GM12801 (cell line): Measurements from ENCODE around the gene CEP63.

Source experiments
- TF ChIP-seq, protein P1 (sequence below): IDR thresholded peaks from one replicate; pipeline ENCODE4 v1.5.1; 2011; ENCODE audit warnings: control low read depth; ENCODE audit not compliant: insufficient read length; ENCODE audit errors: extremely low read depth

CEP63 gene

DNA sequence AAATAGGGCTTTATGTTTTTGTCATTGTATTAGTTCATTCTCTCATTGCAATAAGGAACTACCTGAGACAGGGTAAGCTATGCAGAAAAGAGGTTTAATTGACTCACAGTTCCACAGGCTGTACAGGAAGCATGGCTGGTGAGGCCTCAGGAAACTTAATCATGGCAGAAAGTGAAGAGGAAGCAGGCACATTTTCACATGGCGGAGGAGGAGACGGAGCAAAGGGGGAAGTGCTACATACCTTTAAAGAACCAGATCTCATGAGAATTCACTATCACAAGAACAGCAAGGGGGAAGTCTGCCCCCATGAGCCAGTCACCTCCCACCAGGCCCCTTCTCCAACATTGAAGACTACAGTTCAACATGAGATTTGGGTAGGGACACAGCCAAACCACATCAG, 25.6 kb downstream of the CEP63 start:
- TF ChIP-seq, protein P1, sequence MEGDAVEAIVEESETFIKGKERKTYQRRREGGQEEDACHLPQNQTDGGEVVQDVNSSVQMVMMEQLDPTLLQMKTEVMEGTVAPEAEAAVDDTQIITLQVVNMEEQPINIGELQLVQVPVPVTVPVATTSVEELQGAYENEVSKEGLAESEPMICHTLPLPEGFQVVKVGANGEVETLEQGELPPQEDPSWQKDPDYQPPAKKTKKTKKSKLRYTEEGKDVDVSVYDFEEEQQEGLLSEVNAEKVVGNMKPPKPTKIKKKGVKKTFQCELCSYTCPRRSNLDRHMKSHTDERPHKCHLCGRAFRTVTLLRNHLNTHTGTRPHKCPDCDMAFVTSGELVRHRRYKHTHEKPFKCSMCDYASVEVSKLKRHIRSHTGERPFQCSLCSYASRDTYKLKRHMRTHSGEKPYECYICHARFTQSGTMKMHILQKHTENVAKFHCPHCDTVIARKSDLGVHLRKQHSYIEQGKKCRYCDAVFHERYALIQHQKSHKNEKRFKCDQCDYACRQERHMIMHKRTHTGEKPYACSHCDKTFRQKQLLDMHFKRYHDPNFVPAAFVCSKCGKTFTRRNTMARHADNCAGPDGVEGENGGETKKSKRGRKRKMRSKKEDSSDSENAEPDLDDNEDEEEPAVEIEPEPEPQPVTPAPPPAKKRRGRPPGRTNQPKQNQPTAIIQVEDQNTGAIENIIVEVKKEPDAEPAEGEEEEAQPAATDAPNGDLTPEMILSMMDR, result no peak

DNA sequence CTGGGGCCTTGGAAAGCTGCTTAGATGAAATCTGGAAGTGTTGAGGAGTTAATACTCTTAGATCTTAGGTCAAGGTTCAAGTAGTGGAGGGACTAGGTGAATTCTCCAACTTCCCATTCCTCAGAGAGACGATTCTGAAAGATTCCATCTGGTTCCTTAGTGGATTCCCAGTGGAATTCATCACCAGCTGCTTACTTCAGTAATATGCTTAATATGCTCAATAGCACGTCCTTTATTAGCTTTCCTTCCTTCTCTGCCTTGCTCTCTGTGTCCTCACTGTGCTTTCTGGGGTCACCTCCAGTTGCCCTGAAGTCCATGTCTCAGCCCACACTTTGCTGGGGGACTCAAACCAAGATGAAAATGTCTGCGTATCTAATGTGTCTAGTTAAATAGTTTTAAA, 31.0 kb downstream of the CEP63 start:
- TF ChIP-seq, protein P1, result no peak

DNA sequence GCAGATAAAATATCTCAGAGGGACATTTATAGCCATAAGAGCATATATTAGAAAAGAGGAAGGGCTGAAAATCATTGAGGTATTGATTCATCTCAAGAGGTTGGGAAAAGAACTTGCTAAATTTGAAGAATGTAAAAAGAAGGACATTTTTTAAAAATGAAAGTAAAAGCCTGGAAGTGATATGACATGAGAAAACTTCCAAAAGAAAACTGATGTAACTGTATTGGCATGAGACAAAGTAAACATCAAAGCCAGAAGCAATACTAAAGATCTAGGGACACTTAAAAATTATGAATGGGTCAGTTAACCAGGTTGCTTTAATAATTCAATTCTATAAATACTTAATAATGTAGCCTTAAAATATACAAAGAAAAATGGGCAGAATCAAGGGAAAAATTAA, 31.9 kb downstream of the CEP63 start:
- TF ChIP-seq, protein P1, result no peak

DNA sequence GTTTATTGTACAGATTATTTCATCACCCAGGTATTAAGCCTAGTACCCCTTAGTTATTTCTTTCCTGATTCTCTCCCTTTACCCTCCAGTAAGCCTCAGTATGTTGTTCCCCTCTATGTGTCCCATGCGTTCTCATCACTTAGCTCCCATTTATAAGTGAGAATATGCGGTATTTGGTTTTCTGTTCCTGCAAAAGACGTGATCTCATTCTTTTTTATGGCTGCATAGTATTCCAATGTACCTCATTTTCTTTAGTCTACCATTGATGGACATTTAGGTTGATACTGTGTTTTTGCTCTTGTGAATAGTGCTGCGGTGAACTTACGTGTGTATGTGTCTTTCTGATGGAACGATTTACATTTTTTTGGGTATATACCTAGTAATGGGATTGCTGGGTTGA, 36.7 kb downstream of the CEP63 start:
- TF ChIP-seq, protein P1, result no peak

DNA sequence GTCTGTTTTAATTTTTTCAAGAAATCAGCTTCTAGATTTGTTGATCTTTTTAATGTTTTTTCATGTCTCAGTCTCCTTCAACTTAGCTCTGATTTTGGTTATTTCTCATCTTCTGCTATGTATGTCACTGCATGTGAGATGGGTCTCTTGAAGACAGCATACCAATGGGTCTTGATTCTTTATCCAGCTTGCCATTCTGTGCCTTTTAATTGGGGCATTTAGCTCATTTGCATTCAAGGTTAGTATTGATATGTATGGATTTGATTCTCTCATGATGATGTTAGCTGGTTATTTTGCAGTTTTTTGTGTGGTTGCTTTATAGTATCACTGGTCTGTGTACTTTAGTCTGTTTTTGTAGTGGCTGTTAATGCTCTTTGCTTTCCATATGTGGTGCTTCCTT, 39.4 kb downstream of the CEP63 start:
- TF ChIP-seq, protein P1, result no peak

DNA sequence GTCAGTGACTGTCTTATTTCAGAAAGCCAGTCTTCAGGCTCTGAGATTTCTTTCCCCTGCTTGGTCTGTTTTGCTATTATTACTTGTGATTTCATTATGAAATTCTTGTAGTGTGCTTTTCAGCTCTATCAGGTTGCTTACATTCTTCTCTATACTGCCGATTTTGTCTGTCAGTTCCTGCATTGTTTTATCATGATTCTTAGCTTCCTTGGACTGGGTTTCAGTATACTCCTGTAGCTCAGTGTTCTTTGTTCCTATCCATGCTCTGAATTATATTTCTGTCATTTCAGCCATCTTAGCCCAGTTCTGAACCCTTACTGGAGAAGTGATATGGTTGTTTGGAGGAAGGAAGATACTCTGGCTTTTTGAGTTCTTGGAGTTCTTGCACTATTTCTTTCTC, 40.5 kb downstream of the CEP63 start:
- TF ChIP-seq, protein P1, result no peak

DNA sequence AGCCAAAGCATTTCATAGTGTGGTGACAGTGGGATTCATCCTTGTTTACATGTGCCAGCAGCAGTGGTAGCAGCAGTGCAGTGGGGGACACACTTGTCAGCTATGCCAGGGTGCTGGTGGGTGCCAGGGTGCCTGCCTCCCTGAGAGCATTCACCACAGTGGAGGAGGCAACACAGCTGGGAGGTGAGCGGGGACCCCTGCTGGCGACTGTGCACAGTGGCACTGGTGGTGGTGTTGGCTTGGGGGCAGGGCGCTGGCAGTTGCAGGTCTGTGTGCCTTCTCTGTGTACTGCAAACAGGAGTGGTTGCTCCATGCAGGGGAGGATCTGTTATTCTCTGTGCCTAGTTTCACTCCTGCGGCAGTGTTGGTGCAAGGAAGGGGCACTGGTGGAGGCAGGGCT, 41.2 kb downstream of the CEP63 start:
- TF ChIP-seq, protein P1, result no peak
